Lower leg skin (tissue), 3 donors: Measurements from ENCODE around the gene KCNG2.

Experiments used
- CTCF ChIP-seq, 3 donors: fragments of 450-650 bp; IDR thresholded peaks; one replicate each; pipeline ENCODE4 v1.5.1; 2016; ENCODE audit warnings: antibody characterized with exemption in 3 of 3, mild to moderate bottlenecking in 3 of 3, moderate library complexity in 2 of 3
- POLR2A ChIP-seq, 2 donors: fragments of 450-650 bp; IDR thresholded peaks; one replicate each; pipeline ENCODE4 v1.6.1; 2016 to 2017; ENCODE audit warnings: antibody characterized with exemption in 2 of 2, mild to moderate bottlenecking in 1 of 2, moderate library complexity in 1 of 2

- no peak for TF ChIP-seq CTCF (IDR thresholded peaks at IDR 0.05)
- no peak for TF ChIP-seq POLR2A (IDR thresholded peaks at IDR 0.05)
These were observed 49.3 kb downstream of the KCNG2 start for GRCh38 chr18:79846936-79847557.
